GM13976 (cell line): Measurements from ENCODE around the gene INAFM2.

Experiments
- DNase-seq: peaks from one replicate; pipeline ENCODE4 v3.0.0; 2012; ENCODE audit warnings: low spot score
- in situ Hi-C: fragments of 300-500 bp; cut with MboI; formaldehyde crosslinking; loops from one replicate; pipeline ENCODE4 v1.12.0; 2022; ENCODE audit warnings: low sequenced_read_pairs, mixed read lengths, inconsistent platforms; ENCODE audit not compliant: unreplicated experiment
- TF ChIP-seq, protein P1 (sequence below): IDR thresholded peaks from 2 replicates; pipeline ENCODE4 v1.5.1; 2012; ENCODE audit warnings: borderline replicate concordance, mild to moderate bottlenecking; ENCODE audit not compliant: insufficient read depth; ENCODE audit errors: extremely low read depth, missing control alignments, control extremely low read depth

Gene INAFM2

DNA sequence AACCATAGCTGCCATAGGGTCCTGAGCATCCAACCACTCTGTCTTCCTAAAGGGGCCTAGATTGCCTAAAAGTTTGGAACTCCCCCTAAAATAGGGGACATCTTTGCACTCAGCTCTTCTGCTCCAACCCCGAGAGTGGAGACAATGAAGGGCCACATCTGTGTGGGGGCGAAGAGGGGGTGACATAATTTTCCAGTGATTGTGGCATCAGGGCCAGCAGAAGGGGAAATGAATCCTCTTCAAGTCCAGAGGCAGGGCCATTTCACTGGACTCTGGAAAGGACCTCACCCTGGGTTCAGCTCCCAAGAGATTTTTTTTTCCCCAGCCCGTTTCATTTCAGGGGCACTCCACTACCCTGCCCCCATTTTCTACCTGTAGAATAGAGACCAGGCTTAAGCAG is 36.0 kb upstream of the INAFM2 start:
- DNase-seq: no peak
- TF ChIP-seq, protein P1, sequence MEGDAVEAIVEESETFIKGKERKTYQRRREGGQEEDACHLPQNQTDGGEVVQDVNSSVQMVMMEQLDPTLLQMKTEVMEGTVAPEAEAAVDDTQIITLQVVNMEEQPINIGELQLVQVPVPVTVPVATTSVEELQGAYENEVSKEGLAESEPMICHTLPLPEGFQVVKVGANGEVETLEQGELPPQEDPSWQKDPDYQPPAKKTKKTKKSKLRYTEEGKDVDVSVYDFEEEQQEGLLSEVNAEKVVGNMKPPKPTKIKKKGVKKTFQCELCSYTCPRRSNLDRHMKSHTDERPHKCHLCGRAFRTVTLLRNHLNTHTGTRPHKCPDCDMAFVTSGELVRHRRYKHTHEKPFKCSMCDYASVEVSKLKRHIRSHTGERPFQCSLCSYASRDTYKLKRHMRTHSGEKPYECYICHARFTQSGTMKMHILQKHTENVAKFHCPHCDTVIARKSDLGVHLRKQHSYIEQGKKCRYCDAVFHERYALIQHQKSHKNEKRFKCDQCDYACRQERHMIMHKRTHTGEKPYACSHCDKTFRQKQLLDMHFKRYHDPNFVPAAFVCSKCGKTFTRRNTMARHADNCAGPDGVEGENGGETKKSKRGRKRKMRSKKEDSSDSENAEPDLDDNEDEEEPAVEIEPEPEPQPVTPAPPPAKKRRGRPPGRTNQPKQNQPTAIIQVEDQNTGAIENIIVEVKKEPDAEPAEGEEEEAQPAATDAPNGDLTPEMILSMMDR: no peak
- in situ Hi-C loops: no loop called here

DNA sequence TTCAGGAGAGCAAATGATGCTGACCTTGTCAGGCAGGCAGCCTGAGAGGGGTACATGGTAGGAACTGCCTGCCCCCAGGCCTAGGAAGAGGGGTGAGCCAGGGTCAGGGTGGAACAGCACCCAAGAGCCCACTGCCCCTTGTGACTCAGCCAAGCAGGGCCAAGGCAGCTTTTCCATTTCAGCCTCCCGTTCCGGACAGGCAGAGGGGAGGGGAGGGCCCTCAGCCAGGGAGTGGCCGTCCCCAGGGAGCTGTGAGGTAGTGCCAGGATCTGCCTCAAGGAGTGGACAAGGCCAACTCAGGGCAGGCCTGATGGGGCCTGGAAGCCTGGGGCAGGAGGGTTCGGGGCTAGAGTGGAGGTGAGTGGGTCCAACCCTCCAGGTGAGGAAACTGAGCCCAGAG is 35.5 kb upstream of the INAFM2 start:
- DNase-seq: no peak
- TF ChIP-seq, protein P1: no peak
- in situ Hi-C loops: no loop called here

DNA sequence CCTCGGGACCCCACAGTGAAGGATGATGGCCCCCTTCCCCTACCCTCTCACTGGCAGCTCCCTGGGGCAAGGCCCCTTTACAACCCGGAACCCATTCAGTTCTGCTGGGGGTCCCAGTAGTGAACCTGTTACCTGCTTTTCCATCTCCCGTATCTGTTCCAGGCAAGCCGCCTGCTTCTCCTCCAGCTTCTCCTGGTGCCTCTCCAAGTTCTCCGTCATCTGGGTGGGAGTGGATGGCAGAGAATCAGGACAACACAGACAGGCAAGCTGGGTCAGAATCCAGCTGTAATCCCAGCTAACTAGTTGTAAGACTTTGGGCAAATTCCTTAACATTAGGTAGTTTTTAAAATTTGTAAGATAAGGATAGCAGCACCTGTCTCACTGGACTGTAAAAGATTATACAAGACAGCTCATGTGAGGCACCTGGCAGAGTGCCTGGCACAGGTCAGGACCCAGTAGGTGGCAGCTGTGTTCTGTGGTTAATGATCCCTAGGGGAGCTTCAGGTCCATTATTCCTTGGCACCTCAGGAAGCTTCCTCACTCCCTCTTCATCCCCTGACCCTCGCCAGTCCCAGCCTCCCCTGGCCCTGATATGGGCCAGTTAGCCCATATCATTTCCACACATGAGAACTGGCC is 34.2 kb upstream of the INAFM2 start:
- DNase-seq: no peak
- in situ Hi-C loops: no loop called here

DNA sequence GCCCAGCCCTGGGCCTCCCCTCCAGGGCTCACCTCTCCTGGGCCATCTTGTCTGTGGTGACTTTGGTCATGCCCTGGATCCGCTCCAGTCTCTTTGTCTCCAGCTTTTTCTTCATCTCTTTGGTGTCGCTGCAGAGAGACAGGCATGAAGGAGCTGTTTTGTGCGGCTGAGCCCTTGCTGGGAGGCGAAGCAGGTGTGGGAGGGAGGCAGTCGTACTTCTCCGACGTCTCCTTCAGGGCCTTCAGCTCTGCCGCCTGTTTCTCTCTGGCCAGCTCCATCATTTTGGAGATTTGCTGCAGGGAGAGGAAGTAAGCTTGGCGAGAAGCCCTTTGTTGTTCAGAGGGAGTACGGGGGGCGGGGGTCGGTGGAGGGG is 33.0 kb upstream of the INAFM2 start:
- DNase-seq: no peak
- in situ Hi-C loops: no loop called here
- TF ChIP-seq, protein P1: no peak

More for the DNA sequence above, 34.2 kb upstream of the INAFM2 start:
- TF ChIP-seq, protein P1: no peak

DNA sequence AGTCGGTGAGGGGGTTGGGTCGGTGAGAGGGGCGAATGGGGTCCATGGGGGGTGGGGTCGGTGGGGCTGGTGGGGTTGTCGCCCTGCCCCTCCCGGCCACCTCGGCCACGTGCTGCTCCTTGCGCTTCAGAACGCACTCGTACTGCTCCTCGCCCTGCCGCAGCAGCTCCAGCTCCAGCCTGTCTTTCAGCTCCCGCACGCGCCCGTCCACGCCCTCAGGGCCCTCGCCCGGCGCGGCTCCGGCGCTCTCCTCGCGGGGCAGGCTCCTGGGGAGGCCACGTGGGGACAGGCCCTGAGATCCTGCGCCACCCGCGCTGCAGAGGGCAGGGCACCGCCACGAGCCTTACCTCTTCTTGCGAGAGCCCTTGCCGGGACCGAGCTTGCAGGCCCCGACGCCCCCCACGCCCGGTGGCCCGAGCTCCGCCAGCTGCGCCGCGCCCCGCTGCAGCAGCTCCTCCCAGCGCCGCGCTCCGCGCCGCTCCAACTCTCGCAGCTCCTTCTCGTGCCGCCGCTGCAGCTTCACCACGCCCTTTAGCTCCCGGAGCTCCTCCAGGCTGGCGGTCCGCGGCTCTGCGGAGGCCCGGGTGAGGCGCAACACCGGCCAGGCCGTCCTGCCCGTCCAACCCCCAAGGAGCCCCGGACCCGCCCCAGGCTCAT is 32.4 kb upstream of the INAFM2 start:
- no peak for DNase-seq
- in situ Hi-C loops: no loop called here
- TF ChIP-seq, protein P1: no peak

DNA sequence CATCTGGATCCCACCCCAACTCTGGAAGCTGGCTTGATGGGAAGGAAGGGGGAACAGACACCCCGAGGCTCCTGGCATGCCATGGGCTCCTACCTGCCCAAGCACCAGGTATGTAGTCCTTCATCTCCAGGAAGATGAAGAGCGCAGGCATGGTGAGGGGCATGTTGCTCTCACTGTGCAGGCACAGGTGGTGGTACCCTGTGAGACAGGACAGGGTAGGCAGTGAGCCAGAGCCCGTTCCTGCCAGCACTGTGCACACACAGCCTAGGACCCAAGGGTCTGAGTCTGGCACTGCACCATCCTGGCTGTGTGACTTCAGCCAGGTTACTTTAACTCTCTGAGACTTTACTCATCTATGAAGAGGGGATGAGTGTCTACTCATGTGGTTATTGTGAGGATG is 31.2 kb upstream of the INAFM2 start:
- DNase-seq: no peak
- TF ChIP-seq, protein P1: no peak
- in situ Hi-C loops: no loop called here
